ENCODE measurements around the gene SNX15.
A peak's percentile ranks its signal among the peaks of the same experiment; 100 is the strongest.

Gene SNX15

DNA sequence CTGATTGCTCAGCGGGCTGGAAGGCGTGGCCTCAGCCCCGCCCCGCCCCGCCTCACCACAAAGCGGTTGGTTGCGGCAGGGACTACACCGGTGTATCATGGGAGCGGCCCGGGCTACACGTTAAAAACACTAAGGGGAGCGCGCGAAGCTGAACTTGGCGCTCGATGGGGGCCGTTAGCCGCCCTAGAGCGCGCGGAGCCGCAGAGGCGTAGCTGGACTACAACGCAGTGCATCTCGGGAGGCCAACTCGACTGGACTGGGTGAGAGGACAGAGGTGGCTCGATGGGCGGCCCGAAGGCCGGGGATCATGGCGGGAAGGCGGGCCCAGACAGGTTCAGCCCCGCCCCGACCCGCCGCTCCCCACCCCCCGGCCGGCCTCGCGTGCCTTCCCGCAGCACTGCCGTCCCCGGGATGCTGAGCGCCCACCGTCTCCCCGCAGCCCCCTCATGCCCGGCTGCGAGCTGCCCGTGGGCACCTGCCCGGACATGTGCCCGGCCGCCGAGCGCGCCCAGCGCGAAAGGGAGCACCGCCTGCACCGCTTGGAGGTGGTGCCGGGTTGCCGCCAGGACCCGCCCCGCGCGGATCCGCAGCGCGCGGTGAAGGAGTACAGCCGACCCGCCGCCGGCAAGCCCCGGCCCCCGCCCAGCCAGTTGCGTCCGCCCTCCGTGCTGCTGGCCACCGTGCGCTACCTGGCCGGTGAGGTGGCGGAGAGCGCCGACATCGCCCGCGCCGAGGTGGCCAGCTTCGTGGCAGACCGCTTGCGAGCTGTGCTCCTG is 13.8 kb downstream of the SNX15 start, which contains the start of gene SAC3D1:
Gene SAC3D1 (plus strand): TSS at position 364 of the 776 bp plus-strand sequence. CDS start 83 bp downstream, at position 447.
- no peak for TF ChIP-seq FOXM1 (IDR thresholded peaks at IDR 0.05; ENCODE audit: borderline replicate concordance)
- TF ChIP-seq ELF4 (IDR thresholded peaks at IDR 0.05) = no peak
- TF ChIP-seq L3MBTL2 (conservative IDR thresholded peaks at IDR 0.05) = peak; percentile 48
- peak; percentile 91 for DNase-seq (ENCODE audit: extremely low spot score)
- POLR2A ChIA-PET = interaction anchor here (0.5 to 2.3 kb wide), 19 partner anchors 9 to 231 kb away, joined by 3 to 14 read pairs (median 4); partner anchors contain the start of genes ARL2, FAU, MEN1 and MRPL49
- CTCF ChIA-PET = interaction anchor here (0.6 to 1.6 kb wide), 5 partner anchors 14 to 153 kb away, joined by 3 to 5 read pairs (median 4); partner anchors contain the start of gene SNX15

DNA sequence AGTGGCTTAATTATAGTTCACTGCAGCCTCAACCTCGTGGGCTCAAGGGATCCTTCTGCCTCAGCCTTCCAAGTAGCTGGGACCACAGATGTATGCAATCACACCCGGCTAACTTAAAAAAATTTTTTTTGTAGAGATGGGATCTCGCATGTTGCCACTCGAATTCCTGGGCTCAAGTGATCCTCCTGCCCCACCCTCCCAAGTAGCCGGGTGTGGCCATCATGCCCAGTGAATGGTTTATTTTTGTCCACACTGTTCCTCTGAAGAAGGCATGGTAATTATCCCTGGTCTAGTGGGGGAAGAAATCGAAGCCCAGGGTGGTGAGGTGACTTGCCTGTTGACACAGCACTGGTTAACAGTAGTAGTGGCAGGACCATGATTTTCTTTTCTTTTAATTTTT is 15.7 kb downstream of the SNX15 start:
- no peak for DNase-seq (ENCODE audit: extremely low spot score)
- POLR2A ChIA-PET = no interaction called here

GRCh38 chr11:65043881-65044501 is 16.8 kb downstream of the SNX15 start:
- DNase-seq (ENCODE audit: extremely low spot score) = no peak
- ChIA-PET CTCF (no interaction called here), POLR2A (no interaction called here)
- TF ChIP-seq SUZ12 (IDR thresholded peaks at IDR 0.05) = no peak
- no peak for TF ChIP-seq ZNF384 (IDR thresholded peaks at IDR 0.05)
- no peak for TF ChIP-seq LEF1 (IDR thresholded peaks at IDR 0.05; ENCODE audit: borderline replicate concordance)
- no peak for TF ChIP-seq FOXK2 (IDR thresholded peaks at IDR 0.05)
- TF ChIP-seq, protein P1, sequence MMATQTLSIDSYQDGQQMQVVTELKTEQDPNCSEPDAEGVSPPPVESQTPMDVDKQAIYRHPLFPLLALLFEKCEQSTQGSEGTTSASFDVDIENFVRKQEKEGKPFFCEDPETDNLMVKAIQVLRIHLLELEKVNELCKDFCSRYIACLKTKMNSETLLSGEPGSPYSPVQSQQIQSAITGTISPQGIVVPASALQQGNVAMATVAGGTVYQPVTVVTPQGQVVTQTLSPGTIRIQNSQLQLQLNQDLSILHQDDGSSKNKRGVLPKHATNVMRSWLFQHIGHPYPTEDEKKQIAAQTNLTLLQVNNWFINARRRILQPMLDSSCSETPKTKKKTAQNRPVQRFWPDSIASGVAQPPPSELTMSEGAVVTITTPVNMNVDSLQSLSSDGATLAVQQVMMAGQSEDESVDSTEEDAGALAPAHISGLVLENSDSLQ (IDR thresholded peaks at IDR 0.05) = no peak
- no peak for TF ChIP-seq L3MBTL2 (conservative IDR thresholded peaks at IDR 0.05)
- no peak for TF ChIP-seq ELF4 (IDR thresholded peaks at IDR 0.05)
- no peak for TF ChIP-seq FOXM1 (IDR thresholded peaks at IDR 0.05; ENCODE audit: borderline replicate concordance)
- no peak for TF ChIP-seq FOXA1 (IDR thresholded peaks at IDR 0.05)
- TF ChIP-seq SP1 (IDR thresholded peaks at IDR 0.05) = no peak
- no peak for TF ChIP-seq HDGF (IDR thresholded peaks at IDR 0.05; ENCODE audit: borderline replicate concordance)

More for the DNA sequence above, 15.7 kb downstream of the SNX15 start:
- no peak for TF ChIP-seq FOXK2 (IDR thresholded peaks at IDR 0.05)
- TF ChIP-seq FOXA1 (IDR thresholded peaks at IDR 0.05) = no peak
- TF ChIP-seq LEF1 (IDR thresholded peaks at IDR 0.05; ENCODE audit: borderline replicate concordance) = no peak
- no peak for TF ChIP-seq NFRKB (IDR thresholded peaks at IDR 0.05)
- no peak for TF ChIP-seq ARNT (IDR thresholded peaks at IDR 0.05)
- TF ChIP-seq, protein P1 (IDR thresholded peaks at IDR 0.05) = no peak
- TF ChIP-seq ELF4 (IDR thresholded peaks at IDR 0.05) = no peak
- no peak for TF ChIP-seq L3MBTL2 (conservative IDR thresholded peaks at IDR 0.05)
- no peak for TF ChIP-seq BHLHE40 (IDR thresholded peaks at IDR 0.05; ENCODE audit: borderline replicate concordance)
- no peak for TF ChIP-seq SUZ12 (IDR thresholded peaks at IDR 0.05)
- CTCF ChIA-PET = interaction anchor here (0.8 kb wide), 1 partner anchor 29 kb away, joined by 4 read pairs; the partner anchor contains the start of gene ARL2

DNA sequence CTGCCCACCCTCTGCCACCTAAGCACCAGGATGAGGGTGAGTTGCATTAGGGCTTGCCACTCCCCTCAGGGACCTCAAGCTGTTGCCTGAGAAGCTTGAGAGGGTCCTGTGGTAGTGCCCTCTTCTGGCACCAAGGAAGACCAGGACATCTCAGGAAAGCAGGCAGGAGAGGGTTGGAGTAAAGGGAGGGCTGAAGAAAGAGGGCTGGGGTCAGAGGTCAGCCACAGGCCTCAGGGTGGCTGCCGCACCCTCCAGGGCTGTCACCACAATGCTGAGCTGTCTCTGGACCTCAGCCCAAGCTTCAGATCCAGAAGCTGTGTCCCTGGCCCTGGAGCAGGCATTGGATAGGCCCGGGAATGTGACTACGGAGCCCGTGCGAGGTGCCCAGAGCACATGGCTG is 17.8 kb downstream of the SNX15 start:
- POLR2A ChIA-PET = no interaction called here
- no peak for DNase-seq (ENCODE audit: extremely low spot score)
- CTCF ChIA-PET = no interaction called here
- TF ChIP-seq FOXM1 (IDR thresholded peaks at IDR 0.05; ENCODE audit: borderline replicate concordance) = no peak
- TF ChIP-seq TARDBP (IDR thresholded peaks at IDR 0.05) = no peak

GRCh38 chr11:65045728-65046127 is 18.5 kb downstream of the SNX15 start:
- TF ChIP-seq SP1 (IDR thresholded peaks at IDR 0.05) = no peak
- no peak for TF ChIP-seq FOXA1 (IDR thresholded peaks at IDR 0.05)
- no peak for TF ChIP-seq L3MBTL2 (conservative IDR thresholded peaks at IDR 0.05)
- no peak for TF ChIP-seq BHLHE40 (IDR thresholded peaks at IDR 0.05; ENCODE audit: borderline replicate concordance)
- no peak for TF ChIP-seq CTBP1 (IDR thresholded peaks at IDR 0.05; ENCODE audit: borderline replicate concordance)
- TF ChIP-seq HDGF (IDR thresholded peaks at IDR 0.05; ENCODE audit: borderline replicate concordance) = no peak
- no peak for TF ChIP-seq ELF4 (IDR thresholded peaks at IDR 0.05)
- TF ChIP-seq ZNF384 (IDR thresholded peaks at IDR 0.05) = no peak
- TF ChIP-seq FOXM1 (IDR thresholded peaks at IDR 0.05; ENCODE audit: borderline replicate concordance) = no peak
- no peak for TF ChIP-seq ARNT (IDR thresholded peaks at IDR 0.05)
- no peak for TF ChIP-seq SUZ12 (IDR thresholded peaks at IDR 0.05)
- no peak for TF ChIP-seq FOXK2 (IDR thresholded peaks at IDR 0.05)
- TF ChIP-seq TARDBP (IDR thresholded peaks at IDR 0.05) = no peak
- TF ChIP-seq, protein P1 (IDR thresholded peaks at IDR 0.05) = no peak
- TF ChIP-seq NFRKB (IDR thresholded peaks at IDR 0.05) = no peak
- TF ChIP-seq LEF1 (IDR thresholded peaks at IDR 0.05; ENCODE audit: borderline replicate concordance) = no peak
- POLR2A ChIA-PET = no interaction called here
- DNase-seq (ENCODE audit: extremely low spot score) = no peak
- CTCF ChIA-PET = no interaction called here

Data from HEK293T (cell line).